Peyer's patch (tissue), 4 donors: Measurements from ENCODE around the gene MOCS3.

ENCODE experiments used
- POLR2A ChIP-seq, 2 donors: fragments of 450-650 bp; IDR thresholded peaks; one replicate each; pipeline ENCODE4 v1.5.1; 2017; ENCODE audit warnings: antibody characterized with exemption in 2 of 2, mild to moderate bottlenecking in 2 of 2, moderate library complexity in 2 of 2
- TF ChIP-seq, protein P1 (sequence below), 6 experiments: fragments of 450-650 bp in 4 of 6; fragments of 200-600 bp in 2 of 6; sonication (generic) in 1 of 6; IDR thresholded peaks; one replicate each; pipeline ENCODE4 v1.5.1; 2017 to 2019; ENCODE audit warnings: antibody characterized with exemption in 6 of 6, mild to moderate bottlenecking in 3 of 6, moderate library complexity in 1 of 6

DNA sequence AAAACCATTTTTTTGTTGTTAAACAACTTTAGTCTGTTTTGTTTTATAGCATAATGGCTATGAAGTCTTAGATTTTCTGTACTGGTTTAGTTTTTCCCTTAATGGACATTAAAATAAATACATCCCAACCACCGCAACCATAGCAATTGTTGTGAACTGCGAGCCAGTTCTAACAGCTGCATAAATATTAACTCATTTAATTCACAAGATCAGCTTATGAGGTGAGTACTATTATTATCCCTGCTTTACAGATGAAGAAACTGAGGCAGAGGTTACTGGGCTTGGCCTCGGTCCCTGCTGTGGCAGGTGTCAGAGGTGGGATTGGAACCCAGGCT lies 23.1 kb downstream of the MOCS3 start:
- TF ChIP-seq, protein P1, sequence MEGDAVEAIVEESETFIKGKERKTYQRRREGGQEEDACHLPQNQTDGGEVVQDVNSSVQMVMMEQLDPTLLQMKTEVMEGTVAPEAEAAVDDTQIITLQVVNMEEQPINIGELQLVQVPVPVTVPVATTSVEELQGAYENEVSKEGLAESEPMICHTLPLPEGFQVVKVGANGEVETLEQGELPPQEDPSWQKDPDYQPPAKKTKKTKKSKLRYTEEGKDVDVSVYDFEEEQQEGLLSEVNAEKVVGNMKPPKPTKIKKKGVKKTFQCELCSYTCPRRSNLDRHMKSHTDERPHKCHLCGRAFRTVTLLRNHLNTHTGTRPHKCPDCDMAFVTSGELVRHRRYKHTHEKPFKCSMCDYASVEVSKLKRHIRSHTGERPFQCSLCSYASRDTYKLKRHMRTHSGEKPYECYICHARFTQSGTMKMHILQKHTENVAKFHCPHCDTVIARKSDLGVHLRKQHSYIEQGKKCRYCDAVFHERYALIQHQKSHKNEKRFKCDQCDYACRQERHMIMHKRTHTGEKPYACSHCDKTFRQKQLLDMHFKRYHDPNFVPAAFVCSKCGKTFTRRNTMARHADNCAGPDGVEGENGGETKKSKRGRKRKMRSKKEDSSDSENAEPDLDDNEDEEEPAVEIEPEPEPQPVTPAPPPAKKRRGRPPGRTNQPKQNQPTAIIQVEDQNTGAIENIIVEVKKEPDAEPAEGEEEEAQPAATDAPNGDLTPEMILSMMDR (IDR thresholded peaks at IDR 0.05): no peak
- no peak for TF ChIP-seq POLR2A (IDR thresholded peaks at IDR 0.05)
